Measurements from ENCODE around the gene MACROH2A2.

DNA sequence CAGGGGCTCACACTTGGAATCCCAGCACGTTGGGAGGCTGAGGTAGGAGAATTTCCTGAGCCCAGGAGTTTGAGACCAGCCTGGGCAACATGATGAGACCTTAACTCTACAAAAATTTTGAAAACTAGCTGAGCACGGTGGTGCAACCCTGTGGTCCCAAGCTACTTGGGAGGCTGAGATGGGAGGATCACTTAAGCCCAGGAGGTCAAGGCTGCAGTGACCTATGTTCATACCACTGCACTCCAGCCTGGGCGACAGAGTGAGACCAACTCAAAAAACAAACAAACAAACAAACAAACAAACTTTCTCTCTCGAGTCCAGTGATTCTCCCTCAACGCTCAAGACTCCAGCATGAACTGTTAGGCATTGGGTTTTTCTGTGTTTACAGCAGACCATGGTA is 95.9 kb downstream of the MACROH2A2 start:
- TF ChIP-seq, protein P1, sequence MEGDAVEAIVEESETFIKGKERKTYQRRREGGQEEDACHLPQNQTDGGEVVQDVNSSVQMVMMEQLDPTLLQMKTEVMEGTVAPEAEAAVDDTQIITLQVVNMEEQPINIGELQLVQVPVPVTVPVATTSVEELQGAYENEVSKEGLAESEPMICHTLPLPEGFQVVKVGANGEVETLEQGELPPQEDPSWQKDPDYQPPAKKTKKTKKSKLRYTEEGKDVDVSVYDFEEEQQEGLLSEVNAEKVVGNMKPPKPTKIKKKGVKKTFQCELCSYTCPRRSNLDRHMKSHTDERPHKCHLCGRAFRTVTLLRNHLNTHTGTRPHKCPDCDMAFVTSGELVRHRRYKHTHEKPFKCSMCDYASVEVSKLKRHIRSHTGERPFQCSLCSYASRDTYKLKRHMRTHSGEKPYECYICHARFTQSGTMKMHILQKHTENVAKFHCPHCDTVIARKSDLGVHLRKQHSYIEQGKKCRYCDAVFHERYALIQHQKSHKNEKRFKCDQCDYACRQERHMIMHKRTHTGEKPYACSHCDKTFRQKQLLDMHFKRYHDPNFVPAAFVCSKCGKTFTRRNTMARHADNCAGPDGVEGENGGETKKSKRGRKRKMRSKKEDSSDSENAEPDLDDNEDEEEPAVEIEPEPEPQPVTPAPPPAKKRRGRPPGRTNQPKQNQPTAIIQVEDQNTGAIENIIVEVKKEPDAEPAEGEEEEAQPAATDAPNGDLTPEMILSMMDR (IDR thresholded peaks at IDR 0.05) = no peak
- no peak for TF ChIP-seq POLR2A (IDR thresholded peaks at IDR 0.05)

Data from thyroid gland (tissue), 4 donors.